A673 (cell line): Measurements from ENCODE around the gene ADM2. TPM values are rescaled to one million over a fixed set of nuclear protein-coding genes. Genes with fewer than 3 reads are reported as not detected.

Experiments
- BruUV-seq: library from RNA; stranded (reverse); fragments of 400-500 nt; replicated peaks from 2 replicates; lab custom pipeline; 2021; lab: Mats Ljungman, UMichigan
- CTCF ChIA-PET: fragments of 300-600 bp; sonication (Branson Sonifier 250); formaldehyde crosslinking; loops from one replicate; lab custom pipeline; 2022; ENCODE audit warnings: antibody characterized with exemption; lab: Charles Lee
- POLR2A ChIA-PET: fragments of 300-600 bp; sonication (Branson Sonifier 250); formaldehyde crosslinking; loops from one replicate; lab custom pipeline; 2022; ENCODE audit warnings: antibody characterized with exemption; ENCODE audit not compliant: low non-redundant PET; lab: Charles Lee
- DNase-seq: peaks from one replicate; pipeline ENCODE4 v3.0.0-alpha.2; 2015; ENCODE audit warnings: low spot score
- H3K27ac ChIP-seq: fragments of 200-600 bp; sonication (generic); 2 replicates; pipeline ENCODE4 v1.5.1; 2016; ENCODE audit warnings: mixed run types, low read depth, mild to moderate bottlenecking, mixed read lengths, antibody characterized with exemption, low read length; ENCODE audit not compliant: poor library complexity, severe bottlenecking
- H3K27me3 ChIP-seq: fragments of 200-600 bp; sonication (generic); replicated peaks from 2 replicates; pipeline ENCODE4 v1.6.1; 2017; ENCODE audit warnings: mixed run types, low read depth, mild to moderate bottlenecking, mixed read lengths, antibody characterized with exemption, low read length; ENCODE audit not compliant: insufficient read depth, poor library complexity
- H3K36me3 ChIP-seq: fragments of 200-600 bp; sonication (generic); 2 replicates; pipeline ENCODE4 v1.6.1; 2016; ENCODE audit warnings: mixed run types, mild to moderate bottlenecking, mixed read lengths, antibody characterized with exemption, low read length; ENCODE audit not compliant: insufficient read depth, poor library complexity, severe bottlenecking
- H3K4me1 ChIP-seq: fragments of 200-600 bp; sonication (generic); 2 replicates; pipeline ENCODE4 v1.6.1; 2017; ENCODE audit warnings: mixed run types, mild to moderate bottlenecking, mixed read lengths, antibody characterized with exemption, low read length; ENCODE audit not compliant: insufficient read depth, poor library complexity, severe bottlenecking
- H3K4me3 ChIP-seq: fragments of 200-600 bp; sonication (generic); 2 replicates; pipeline ENCODE4 v1.5.1; 2016; ENCODE audit warnings: low read depth, mixed run types, mild to moderate bottlenecking, mixed read lengths, low read length; ENCODE audit not compliant: poor library complexity, severe bottlenecking
- H3K9me3 ChIP-seq: fragments of 200-600 bp; sonication (generic); 2 replicates; pipeline ENCODE4 v1.6.1; 2016; ENCODE audit warnings: mixed run types, low read depth, mild to moderate bottlenecking, mixed read lengths, antibody characterized with exemption, low read length; ENCODE audit not compliant: poor library complexity, severe bottlenecking
- CTCF ChIP-seq: fragments of 300-800, 200-600 bp; sonication (generic); conservative IDR thresholded peaks from 2 replicates; pipeline ENCODE4 v1.5.1; 2017; ENCODE audit warnings: low read depth, mild to moderate bottlenecking, antibody characterized with exemption, low read length, moderate library complexity, mixed read lengths
- EZH2 ChIP-seq: fragments of 200-600 bp; sonication (generic); IDR thresholded peaks from 2 replicates; pipeline ENCODE4 v1.6.1; 2017; ENCODE audit warnings: borderline replicate concordance, low read depth, mild to moderate bottlenecking, mixed read lengths, antibody characterized with exemption, low read length; ENCODE audit not compliant: poor library complexity, severe bottlenecking
- intact Hi-C: fragments of 100-400 bp; cut with micrococcal nuclease; formaldehyde crosslinking; loops from one replicate; pipeline ENCODE4 v1.10.0; 2022; ENCODE audit not compliant: unreplicated experiment
- total RNA-seq: library from RNA; stranded (reverse); gene quantifications from 2 replicates; pipeline ENCODE4 v1.2.3, GENCODE V29; 2021

Gene ADM2
- total RNA-seq, 1 experiment from 2014 or later, result 5.4 TPM

- intact Hi-C loops, result no loop called here
- POLR2A ChIA-PET, result no interaction called here
- TF ChIP-seq CTCF, result no peak
- Histone ChIP-seq H3K27ac (no peak overlapping the region), H3K4me1 (peaks cover 30% of the 10 kb centered on the region), H3K36me3 (peaks cover 17% of the 10 kb centered on the region), H3K9me3 (no peaks in the 10 kb centered on the region), H3K27me3 (peaks cover 23% of the 10 kb centered on the region), H3K4me3 (no peak overlapping the region)
- CTCF ChIA-PET, result no interaction called here
- no TSS peak for BruUV-seq
- no peak for DNase-seq
Observed at GRCh38 chr22:50527921-50528681, 46.8 kb downstream of the ADM2 start.

- Histone ChIP-seq H3K4me3 (no peak overlapping the region), H3K36me3 (peaks cover 10% of the 10 kb centered on the region), H3K9me3 (no peaks in the 10 kb centered on the region), H3K27me3 (peaks cover 23% of the 10 kb centered on the region), H3K27ac (no peak overlapping the region), H3K4me1 (peaks cover 30% of the 10 kb centered on the region)
- no TSS peak for BruUV-seq
- intact Hi-C loops, result no loop called here
- ChIA-PET POLR2A (no interaction called here), CTCF (no interaction called here)
- DNase-seq, result no peak
- TF ChIP-seq EZH2 (no peak), CTCF (no peak)
Observed at GRCh38 chr22:50528682-50529415, 47.5 kb downstream of the ADM2 start.

GRCh38 chr22:50529416-50529896 is 48.1 kb downstream of the ADM2 start:
- H3K4me1 ChIP-seq, result peaks cover 27% of the 10 kb centered on the region
- intact Hi-C loops, result no loop called here
- H3K27ac ChIP-seq, result no peak overlapping the region
- POLR2A ChIA-PET, result interaction anchor here (0.6 kb wide), 1 partner anchor 19 kb away, joined by 6 read pairs; no protein-coding TSS in a partner anchor
- no peak for DNase-seq
- H3K4me3 ChIP-seq, result peak overlapping the region; percentile 46
- no TSS peak for BruUV-seq
- no peak for TF ChIP-seq EZH2
- no peak for TF ChIP-seq CTCF
- CTCF ChIA-PET, result no interaction called here
- no peaks in the 10 kb centered on the region for H3K9me3 ChIP-seq
- H3K36me3 ChIP-seq, result peaks cover 4% of the 10 kb centered on the region
- H3K27me3 ChIP-seq, result peaks cover 23% of the 10 kb centered on the region
